ENCODE data around the gene ZNF32.

- TF ChIP-seq, protein P1, sequence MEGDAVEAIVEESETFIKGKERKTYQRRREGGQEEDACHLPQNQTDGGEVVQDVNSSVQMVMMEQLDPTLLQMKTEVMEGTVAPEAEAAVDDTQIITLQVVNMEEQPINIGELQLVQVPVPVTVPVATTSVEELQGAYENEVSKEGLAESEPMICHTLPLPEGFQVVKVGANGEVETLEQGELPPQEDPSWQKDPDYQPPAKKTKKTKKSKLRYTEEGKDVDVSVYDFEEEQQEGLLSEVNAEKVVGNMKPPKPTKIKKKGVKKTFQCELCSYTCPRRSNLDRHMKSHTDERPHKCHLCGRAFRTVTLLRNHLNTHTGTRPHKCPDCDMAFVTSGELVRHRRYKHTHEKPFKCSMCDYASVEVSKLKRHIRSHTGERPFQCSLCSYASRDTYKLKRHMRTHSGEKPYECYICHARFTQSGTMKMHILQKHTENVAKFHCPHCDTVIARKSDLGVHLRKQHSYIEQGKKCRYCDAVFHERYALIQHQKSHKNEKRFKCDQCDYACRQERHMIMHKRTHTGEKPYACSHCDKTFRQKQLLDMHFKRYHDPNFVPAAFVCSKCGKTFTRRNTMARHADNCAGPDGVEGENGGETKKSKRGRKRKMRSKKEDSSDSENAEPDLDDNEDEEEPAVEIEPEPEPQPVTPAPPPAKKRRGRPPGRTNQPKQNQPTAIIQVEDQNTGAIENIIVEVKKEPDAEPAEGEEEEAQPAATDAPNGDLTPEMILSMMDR (IDR thresholded peaks at IDR 0.05) = no peak
- TF ChIP-seq POLR2A (IDR thresholded peaks at IDR 0.05; ENCODE audit: low read depth) (no peak), EP300 (IDR thresholded peaks at IDR 0.05) (no peak)
Observed at GRCh38 chr10:43627942-43628341, 20.7 kb downstream of the ZNF32 start.
